ENCODE results near the gene LAMA5.

DNA sequence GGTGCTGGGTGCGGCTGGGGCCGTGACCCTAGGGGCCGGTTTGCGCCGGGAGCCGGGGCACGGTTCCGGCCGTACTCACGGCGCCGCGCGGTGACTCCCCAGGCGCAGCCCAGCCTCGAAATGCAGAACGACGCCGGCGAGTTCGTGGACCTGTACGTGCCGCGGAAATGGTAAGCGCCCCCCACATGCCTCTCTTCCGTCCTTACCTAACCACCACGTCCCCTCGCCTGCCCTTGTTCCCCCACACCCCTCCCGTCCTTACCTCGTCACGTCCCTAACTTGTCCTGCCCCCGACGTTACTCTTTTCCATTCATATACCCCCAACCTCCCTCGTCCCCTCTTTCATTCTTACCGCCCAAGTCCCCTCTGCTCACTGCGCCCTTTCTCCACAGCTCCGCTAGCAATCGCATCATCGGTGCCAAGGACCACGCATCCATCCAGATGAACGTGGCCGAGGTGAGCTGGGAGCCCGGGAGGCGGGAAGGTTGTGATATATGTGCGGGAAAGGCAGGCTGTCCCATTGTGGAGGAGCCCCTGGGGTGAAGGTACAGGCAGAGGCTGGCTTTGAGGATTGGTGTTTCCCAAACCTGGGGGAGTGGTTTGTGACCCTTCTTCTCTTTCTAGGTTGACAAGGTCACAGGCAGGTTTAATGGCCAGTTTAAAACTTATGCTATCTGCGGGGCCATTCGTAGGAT is 20.3 kb upstream of the LAMA5 start:
- TF ChIP-seq, protein P1, sequence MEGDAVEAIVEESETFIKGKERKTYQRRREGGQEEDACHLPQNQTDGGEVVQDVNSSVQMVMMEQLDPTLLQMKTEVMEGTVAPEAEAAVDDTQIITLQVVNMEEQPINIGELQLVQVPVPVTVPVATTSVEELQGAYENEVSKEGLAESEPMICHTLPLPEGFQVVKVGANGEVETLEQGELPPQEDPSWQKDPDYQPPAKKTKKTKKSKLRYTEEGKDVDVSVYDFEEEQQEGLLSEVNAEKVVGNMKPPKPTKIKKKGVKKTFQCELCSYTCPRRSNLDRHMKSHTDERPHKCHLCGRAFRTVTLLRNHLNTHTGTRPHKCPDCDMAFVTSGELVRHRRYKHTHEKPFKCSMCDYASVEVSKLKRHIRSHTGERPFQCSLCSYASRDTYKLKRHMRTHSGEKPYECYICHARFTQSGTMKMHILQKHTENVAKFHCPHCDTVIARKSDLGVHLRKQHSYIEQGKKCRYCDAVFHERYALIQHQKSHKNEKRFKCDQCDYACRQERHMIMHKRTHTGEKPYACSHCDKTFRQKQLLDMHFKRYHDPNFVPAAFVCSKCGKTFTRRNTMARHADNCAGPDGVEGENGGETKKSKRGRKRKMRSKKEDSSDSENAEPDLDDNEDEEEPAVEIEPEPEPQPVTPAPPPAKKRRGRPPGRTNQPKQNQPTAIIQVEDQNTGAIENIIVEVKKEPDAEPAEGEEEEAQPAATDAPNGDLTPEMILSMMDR (IDR thresholded peaks at IDR 0.05) = no peak
- no peak for TF ChIP-seq POLR2A (IDR thresholded peaks at IDR 0.05)
- no peak for TF ChIP-seq POLR2AphosphoS5 (IDR thresholded peaks at IDR 0.05)

All from sigmoid colon (tissue), 4 donors.